Chondrocyte (in vitro differentiated cells): ENCODE data around the gene C19orf25. TPM values are rescaled to one million over a fixed set of nuclear protein-coding genes. Genes with fewer than 3 reads are reported as not detected.

Experiments
- DNase-seq: peaks from one replicate; pipeline ENCODE4 v3.0.0; 2021; ENCODE audit warnings: mixed read lengths, low spot score
- H3K27ac Mint-ChIP-seq: one replicate; pipeline ENCODE4 v1.8.0; 2021; ENCODE audit warnings: mild to moderate bottlenecking, moderate library complexity, mixed read lengths; ENCODE audit not compliant: unreplicated experiment
- H3K27me3 Mint-ChIP-seq: 2 replicates; pipeline ENCODE4 v1.8.0; 2021; ENCODE audit warnings: low read depth, mixed read lengths
- H3K36me3 Mint-ChIP-seq: 2 replicates; pipeline ENCODE4 v1.8.0; 2021; ENCODE audit warnings: low read depth, mixed read lengths
- H3K4me1 Mint-ChIP-seq: 2 replicates; pipeline ENCODE4 v1.8.0; 2021; ENCODE audit warnings: low read depth, mild to moderate bottlenecking, mixed read lengths
- H3K4me3 Mint-ChIP-seq: one replicate; pipeline ENCODE4 v1.8.0; 2021; ENCODE audit warnings: mild to moderate bottlenecking, moderate library complexity, mixed read lengths; ENCODE audit not compliant: unreplicated experiment
- H3K9me3 Mint-ChIP-seq: 2 replicates; pipeline ENCODE4 v1.8.0; 2021; ENCODE audit warnings: low read depth, mixed read lengths
- total RNA-seq: library from RNA; stranded (reverse); gene quantifications from 3 replicates; pipeline ENCODE4 v1.2.1, GENCODE V29; 2021
- TF ChIP-seq, protein P1 (sequence below): fragments of 200-600 bp; sonication (generic); IDR thresholded peaks from 2 replicates; pipeline ENCODE4 v1.5.0; 2021; ENCODE audit warnings: antibody characterized with exemption, mild to moderate bottlenecking, moderate library complexity

C19orf25 gene
- total RNA-seq, 1 donor from 2014 or later: 23.3 TPM

DNA sequence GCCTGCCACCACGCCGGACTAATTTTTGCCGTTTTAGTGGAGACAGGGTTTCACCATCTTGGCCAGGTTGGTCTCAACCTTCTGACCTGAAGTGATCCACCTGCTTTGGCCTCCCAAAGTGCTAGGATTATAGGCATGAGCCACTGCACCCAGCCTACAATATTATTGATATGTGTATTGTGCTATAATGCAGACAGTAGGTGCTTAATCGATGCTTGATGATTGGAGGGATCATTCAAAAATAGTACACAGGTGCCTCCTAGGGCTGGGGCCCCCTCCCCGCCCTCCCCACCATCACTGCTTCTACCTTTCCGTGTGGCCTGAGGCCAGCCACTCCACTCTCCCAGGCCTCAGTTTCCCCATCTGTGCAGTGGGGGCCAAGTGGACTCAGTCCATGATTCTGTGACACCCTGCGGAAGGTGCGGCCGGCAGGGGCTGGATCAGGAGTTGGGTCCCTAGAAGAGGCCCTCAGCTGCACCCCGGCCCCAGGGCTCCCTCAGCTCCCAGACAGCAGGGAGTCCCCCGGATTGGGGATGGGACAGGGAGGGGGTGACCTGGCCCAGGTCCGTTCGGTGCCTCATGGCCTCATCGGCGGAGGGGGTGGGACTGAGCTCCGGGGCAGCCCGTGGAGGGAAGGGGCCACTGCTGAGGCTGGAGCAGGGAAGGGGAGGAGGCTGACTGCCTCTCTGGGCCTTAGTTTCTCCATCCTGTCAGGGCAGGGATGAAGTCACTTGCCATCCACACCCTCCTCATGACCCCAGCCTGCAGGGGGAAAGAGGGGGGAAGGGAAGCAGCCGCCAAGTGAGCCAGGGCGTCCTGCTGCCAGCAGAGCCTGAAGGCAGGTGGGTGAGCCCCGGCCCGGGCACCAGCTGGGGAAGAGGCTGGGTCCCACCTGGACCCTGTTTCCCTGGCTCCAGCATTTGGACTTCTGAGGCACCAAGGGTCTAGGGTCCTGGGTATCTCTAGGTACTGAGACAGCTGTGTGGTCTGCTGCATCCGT, 32.6 kb upstream of the C19orf25 start:
- no peaks in the 10 kb centered on the region for H3K9me3 Mint-ChIP-seq
- H3K27ac Mint-ChIP-seq: no peak overlapping the region
- no peak for DNase-seq
- H3K27me3 Mint-ChIP-seq: no peaks in the 10 kb centered on the region
- no peaks in the 10 kb centered on the region for H3K36me3 Mint-ChIP-seq
- H3K4me3 Mint-ChIP-seq: peak overlapping the region; percentile 60
- peaks cover 19% of the 10 kb centered on the region for H3K4me1 Mint-ChIP-seq
- TF ChIP-seq, protein P1, sequence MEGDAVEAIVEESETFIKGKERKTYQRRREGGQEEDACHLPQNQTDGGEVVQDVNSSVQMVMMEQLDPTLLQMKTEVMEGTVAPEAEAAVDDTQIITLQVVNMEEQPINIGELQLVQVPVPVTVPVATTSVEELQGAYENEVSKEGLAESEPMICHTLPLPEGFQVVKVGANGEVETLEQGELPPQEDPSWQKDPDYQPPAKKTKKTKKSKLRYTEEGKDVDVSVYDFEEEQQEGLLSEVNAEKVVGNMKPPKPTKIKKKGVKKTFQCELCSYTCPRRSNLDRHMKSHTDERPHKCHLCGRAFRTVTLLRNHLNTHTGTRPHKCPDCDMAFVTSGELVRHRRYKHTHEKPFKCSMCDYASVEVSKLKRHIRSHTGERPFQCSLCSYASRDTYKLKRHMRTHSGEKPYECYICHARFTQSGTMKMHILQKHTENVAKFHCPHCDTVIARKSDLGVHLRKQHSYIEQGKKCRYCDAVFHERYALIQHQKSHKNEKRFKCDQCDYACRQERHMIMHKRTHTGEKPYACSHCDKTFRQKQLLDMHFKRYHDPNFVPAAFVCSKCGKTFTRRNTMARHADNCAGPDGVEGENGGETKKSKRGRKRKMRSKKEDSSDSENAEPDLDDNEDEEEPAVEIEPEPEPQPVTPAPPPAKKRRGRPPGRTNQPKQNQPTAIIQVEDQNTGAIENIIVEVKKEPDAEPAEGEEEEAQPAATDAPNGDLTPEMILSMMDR: no peak

DNA sequence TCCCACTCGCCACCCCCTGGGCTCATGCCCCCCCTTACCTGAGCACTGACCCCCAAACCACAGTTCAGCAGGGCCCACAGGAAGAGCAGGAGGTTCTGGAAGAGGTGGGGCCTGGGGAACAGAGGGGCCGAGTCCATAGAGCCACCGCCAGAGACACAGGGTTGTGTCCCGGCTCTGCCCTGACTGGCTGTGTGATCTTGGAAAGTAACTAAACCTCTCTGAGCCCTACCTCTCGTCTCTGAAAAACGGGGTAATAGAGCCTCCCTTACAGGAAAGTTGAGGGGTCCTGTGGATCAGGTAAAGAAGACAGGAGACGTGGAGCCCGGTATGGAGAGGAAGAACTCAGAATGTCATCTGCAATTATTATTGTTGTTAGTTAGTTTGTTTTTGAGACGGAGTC, 31.8 kb upstream of the C19orf25 start:
- Mint-ChIP-seq H3K4me3 (no peak overlapping the region), H3K4me1 (peaks cover 19% of the 10 kb centered on the region), H3K36me3 (no peaks in the 10 kb centered on the region), H3K27ac (no peak overlapping the region), H3K27me3 (no peaks in the 10 kb centered on the region), H3K9me3 (no peaks in the 10 kb centered on the region)
- TF ChIP-seq, protein P1: no peak
- no peak for DNase-seq

DNA sequence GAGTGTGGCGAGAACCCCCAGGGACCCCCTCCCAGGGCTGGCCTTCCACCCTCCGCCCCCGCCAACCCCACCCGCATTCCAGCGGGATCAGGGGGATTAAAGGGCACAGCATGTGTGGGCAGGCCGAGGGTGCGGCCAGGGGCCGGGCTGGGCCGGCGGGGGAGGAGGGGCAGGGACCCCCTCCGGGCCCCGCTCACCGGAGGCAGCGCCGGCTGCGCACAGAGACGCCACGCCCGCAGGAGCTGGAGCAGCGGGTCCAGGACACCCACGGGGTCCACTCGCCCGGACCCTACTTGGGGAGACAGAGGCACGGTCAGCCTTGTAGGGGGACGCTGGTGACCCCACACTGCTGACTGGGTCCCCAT, 31.4 kb upstream of the C19orf25 start:
- H3K27me3 Mint-ChIP-seq: no peaks in the 10 kb centered on the region
- H3K36me3 Mint-ChIP-seq: no peaks in the 10 kb centered on the region
- no peak overlapping the region for H3K27ac Mint-ChIP-seq
- TF ChIP-seq, protein P1: no peak
- H3K9me3 Mint-ChIP-seq: no peaks in the 10 kb centered on the region
- DNase-seq: no peak
- H3K4me1 Mint-ChIP-seq: peaks cover 19% of the 10 kb centered on the region
- H3K4me3 Mint-ChIP-seq: no peak overlapping the region

DNA sequence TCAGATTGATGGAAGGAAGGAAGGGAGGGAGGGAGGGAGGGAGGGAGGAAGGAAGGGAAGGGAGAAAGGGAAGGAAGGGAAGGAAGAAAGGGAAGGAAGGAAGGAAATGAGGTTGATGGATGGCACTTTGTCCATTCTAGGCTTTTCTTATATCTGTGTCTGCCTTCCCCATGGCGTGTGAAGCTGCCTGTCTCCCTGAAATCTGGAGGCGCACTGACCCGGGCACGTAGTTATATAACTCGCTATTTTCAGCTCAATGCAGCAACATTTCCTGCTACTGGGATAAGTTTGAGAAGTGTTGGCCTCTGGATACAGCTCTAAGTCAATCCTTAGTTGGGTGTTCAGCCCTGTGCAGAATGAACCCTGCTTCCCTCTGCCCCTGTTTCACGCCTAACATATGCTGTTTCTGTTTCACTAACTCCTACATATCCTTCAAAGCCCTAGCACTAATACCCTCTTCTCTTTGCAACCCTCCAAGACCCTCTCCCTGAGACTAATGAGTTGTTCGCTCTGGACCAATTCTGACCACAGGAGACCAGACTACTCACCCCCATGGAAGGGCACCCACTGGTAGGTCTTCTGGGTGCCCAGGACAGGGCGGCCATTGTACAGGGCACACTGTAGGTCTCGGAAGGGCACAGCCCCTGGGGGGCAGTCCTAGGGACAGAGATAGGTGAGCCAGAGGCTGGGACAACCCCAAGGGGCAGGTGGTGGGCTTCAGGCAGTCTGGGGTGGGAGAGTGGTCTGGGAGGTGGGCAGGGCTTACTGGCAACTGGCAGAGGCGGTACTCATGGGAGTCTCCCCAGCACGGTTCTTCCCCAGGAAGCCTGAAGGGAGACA, 30.8 kb upstream of the C19orf25 start:
- no peaks in the 10 kb centered on the region for H3K36me3 Mint-ChIP-seq
- peak overlapping the region; percentile 51 for H3K27ac Mint-ChIP-seq
- H3K9me3 Mint-ChIP-seq: no peaks in the 10 kb centered on the region
- H3K4me1 Mint-ChIP-seq: peaks cover 19% of the 10 kb centered on the region
- no peak for DNase-seq
- no peaks in the 10 kb centered on the region for H3K27me3 Mint-ChIP-seq
- H3K4me3 Mint-ChIP-seq: no peak overlapping the region
- TF ChIP-seq, protein P1: no peak

DNA sequence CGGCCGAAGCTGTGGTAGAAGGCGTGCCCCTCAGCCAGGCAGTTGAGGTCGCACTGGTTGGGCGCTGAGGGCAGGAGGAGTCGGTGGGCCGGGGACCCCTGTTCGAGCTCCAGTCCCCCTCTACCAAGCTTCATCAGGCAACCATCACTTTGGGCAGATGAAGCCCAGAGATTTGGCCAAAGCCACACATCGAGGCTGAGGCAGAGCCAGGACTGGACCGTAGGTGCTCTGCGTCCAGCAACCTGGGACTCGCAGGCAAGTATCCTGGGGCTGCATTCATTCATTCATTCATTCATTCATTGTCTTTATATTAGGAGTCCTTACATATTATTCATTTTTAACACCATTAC, 29.5 kb upstream of the C19orf25 start:
- peak overlapping the region; percentile 9 for H3K4me3 Mint-ChIP-seq
- TF ChIP-seq, protein P1: no peak
- peaks cover 4% of the 10 kb centered on the region for H3K27me3 Mint-ChIP-seq
- H3K27ac Mint-ChIP-seq: peak overlapping the region; percentile 32
- no peaks in the 10 kb centered on the region for H3K36me3 Mint-ChIP-seq
- DNase-seq: no peak
- no peaks in the 10 kb centered on the region for H3K9me3 Mint-ChIP-seq
- peaks cover 19% of the 10 kb centered on the region for H3K4me1 Mint-ChIP-seq
